SU-DHL-6 (cell line): ENCODE measurements around the gene RPTOR.

Experiments
- EZH2phosphoT487 ChIP-seq: fragments of 200-600 bp; sonication (generic), shearing (Covaris generic); conservative IDR thresholded peaks from 2 replicates; pipeline ENCODE4 v1.6.1; 2018; ENCODE audit warnings: mild to moderate bottlenecking, antibody characterized with exemption, low read length, moderate library complexity, mixed read lengths
- TF ChIP-seq, protein P1 (sequence below): fragments of 200-600 bp; sonication (generic); IDR thresholded peaks from one replicate; pipeline ENCODE4 v1.5.1; 2017; ENCODE audit warnings: antibody characterized with exemption, mild to moderate bottlenecking, low read length, moderate library complexity; ENCODE audit not compliant: insufficient read depth, poor library complexity, severe bottlenecking

DNA sequence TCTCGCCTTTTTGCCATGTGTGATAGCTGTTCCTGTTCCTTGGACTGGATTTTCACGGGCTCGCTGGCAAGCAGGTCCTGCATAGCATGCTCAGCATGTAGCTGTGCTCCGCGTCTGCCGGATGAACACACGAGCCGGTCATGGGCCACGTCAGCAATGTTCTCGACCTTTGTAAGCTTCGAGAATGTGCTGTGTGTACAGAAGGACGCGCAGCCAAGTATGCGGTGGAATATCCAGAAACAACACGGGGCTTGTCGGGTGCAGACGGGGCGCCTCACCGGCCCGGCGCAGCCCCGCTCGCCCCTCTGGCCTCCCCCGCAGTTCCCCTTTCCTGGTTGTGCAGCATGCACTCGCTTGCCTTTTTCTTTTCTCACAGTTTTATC, 42.2 kb downstream of the RPTOR start:
- TF ChIP-seq EZH2phosphoT487: no peak
- TF ChIP-seq, protein P1, sequence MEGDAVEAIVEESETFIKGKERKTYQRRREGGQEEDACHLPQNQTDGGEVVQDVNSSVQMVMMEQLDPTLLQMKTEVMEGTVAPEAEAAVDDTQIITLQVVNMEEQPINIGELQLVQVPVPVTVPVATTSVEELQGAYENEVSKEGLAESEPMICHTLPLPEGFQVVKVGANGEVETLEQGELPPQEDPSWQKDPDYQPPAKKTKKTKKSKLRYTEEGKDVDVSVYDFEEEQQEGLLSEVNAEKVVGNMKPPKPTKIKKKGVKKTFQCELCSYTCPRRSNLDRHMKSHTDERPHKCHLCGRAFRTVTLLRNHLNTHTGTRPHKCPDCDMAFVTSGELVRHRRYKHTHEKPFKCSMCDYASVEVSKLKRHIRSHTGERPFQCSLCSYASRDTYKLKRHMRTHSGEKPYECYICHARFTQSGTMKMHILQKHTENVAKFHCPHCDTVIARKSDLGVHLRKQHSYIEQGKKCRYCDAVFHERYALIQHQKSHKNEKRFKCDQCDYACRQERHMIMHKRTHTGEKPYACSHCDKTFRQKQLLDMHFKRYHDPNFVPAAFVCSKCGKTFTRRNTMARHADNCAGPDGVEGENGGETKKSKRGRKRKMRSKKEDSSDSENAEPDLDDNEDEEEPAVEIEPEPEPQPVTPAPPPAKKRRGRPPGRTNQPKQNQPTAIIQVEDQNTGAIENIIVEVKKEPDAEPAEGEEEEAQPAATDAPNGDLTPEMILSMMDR: no peak
